Osteocyte (in vitro differentiated cells): ENCODE measurements around the gene PRMT7. TPM values are rescaled to one million over a fixed set of nuclear protein-coding genes. Genes with fewer than 3 reads are reported as not detected.

ENCODE experiments used
- DNase-seq: peaks from one replicate; pipeline ENCODE4 v3.0.0; 2021; ENCODE audit warnings: mixed read lengths; ENCODE audit not compliant: unreplicated experiment; ENCODE audit errors: extremely low spot score
- H3K27ac Mint-ChIP-seq: one replicate; pipeline ENCODE4 v1.8.0; 2021; ENCODE audit warnings: mild to moderate bottlenecking, mixed read lengths; ENCODE audit not compliant: unreplicated experiment
- H3K27me3 Mint-ChIP-seq: one replicate; pipeline ENCODE4 v1.8.0; 2021; ENCODE audit warnings: mixed read lengths; ENCODE audit not compliant: unreplicated experiment
- H3K36me3 Mint-ChIP-seq: one replicate; pipeline ENCODE4 v1.8.0; 2021; ENCODE audit warnings: mixed read lengths; ENCODE audit not compliant: unreplicated experiment
- H3K4me1 Mint-ChIP-seq: one replicate; pipeline ENCODE4 v1.8.0; 2021; ENCODE audit warnings: mixed read lengths; ENCODE audit not compliant: unreplicated experiment
- H3K4me3 Mint-ChIP-seq: one replicate; pipeline ENCODE4 v1.8.0; 2021; ENCODE audit warnings: mild to moderate bottlenecking, moderate library complexity, mixed read lengths; ENCODE audit not compliant: unreplicated experiment
- H3K9me3 Mint-ChIP-seq: one replicate; pipeline ENCODE4 v1.8.0; 2021; ENCODE audit warnings: mixed read lengths; ENCODE audit not compliant: unreplicated experiment
- total RNA-seq: library from RNA; stranded (reverse); gene quantifications from 2 replicates; pipeline ENCODE4 v1.2.1, GENCODE V29; 2021
- TF ChIP-seq, protein P1 (sequence below): fragments of 200-600 bp; sonication (generic); IDR thresholded peaks from 2 replicates; pipeline ENCODE4 v1.5.0; 2021; ENCODE audit warnings: antibody characterized with exemption, mild to moderate bottlenecking, moderate library complexity

The PRMT7 gene
- total RNA-seq, 1 donor from 2014 or later = 38.4 TPM

- H3K36me3 Mint-ChIP-seq = peaks cover 45% of the 10 kb centered on the region
- no peak for DNase-seq
- H3K9me3 Mint-ChIP-seq = no peaks in the 10 kb centered on the region
- TF ChIP-seq, protein P1, sequence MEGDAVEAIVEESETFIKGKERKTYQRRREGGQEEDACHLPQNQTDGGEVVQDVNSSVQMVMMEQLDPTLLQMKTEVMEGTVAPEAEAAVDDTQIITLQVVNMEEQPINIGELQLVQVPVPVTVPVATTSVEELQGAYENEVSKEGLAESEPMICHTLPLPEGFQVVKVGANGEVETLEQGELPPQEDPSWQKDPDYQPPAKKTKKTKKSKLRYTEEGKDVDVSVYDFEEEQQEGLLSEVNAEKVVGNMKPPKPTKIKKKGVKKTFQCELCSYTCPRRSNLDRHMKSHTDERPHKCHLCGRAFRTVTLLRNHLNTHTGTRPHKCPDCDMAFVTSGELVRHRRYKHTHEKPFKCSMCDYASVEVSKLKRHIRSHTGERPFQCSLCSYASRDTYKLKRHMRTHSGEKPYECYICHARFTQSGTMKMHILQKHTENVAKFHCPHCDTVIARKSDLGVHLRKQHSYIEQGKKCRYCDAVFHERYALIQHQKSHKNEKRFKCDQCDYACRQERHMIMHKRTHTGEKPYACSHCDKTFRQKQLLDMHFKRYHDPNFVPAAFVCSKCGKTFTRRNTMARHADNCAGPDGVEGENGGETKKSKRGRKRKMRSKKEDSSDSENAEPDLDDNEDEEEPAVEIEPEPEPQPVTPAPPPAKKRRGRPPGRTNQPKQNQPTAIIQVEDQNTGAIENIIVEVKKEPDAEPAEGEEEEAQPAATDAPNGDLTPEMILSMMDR = no peak
- no peaks in the 10 kb centered on the region for H3K27me3 Mint-ChIP-seq
- H3K27ac Mint-ChIP-seq = peak overlapping the region; percentile 15
- peaks cover 20% of the 10 kb centered on the region for H3K4me1 Mint-ChIP-seq
- H3K4me3 Mint-ChIP-seq = no peak overlapping the region
These were observed 26.8 kb upstream of the PRMT7 start for GRCh38 chr16:68283801-68284598.

DNA sequence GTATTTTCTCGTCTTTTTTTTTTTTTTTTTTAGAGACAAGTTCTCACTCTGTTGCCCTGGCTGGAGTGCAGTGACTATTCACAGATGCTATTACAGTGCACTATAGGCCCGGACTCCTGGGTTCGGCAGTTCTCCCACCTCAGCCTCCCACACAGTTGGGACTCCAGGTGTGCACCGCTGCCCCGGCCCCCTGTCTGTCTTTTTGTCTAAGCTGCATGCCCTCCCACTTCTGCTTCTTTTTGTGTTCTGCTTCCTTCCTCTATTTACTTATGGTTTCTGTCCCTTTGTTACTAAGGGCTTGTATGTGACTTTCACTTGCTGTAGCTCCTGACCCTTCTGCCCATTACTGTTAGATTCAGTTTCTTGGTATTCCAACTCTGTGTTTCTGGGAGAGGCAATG is 26.0 kb upstream of the PRMT7 start:
- Mint-ChIP-seq H3K27ac (no peak overlapping the region), H3K9me3 (no peaks in the 10 kb centered on the region)
- TF ChIP-seq, protein P1 = no peak

DNA sequence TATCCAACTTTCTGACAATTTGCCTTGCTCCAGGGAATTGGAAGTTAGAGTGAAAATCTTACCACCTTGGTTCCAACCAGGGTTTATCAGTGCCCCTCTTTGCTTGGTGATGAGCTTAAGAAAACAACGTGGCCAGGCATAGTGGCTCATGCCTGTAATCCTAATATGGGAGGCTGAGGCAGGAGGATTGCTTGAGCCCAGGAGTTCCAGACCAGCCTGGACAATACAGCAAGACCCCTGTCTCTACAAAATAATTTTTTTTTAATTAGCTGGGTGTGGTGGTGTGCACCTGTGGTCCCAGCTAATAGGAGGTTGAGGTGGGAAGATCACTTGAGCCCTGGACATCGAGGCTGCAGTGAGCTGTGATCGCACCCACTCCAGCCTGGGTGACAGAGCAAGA is 25.1 kb upstream of the PRMT7 start:
- H3K9me3 Mint-ChIP-seq = no peaks in the 10 kb centered on the region
- TF ChIP-seq, protein P1 = no peak
- DNase-seq = no peak

More for the DNA sequence above, 26.0 kb upstream of the PRMT7 start:
- no peaks in the 10 kb centered on the region for H3K27me3 Mint-ChIP-seq
- H3K4me3 Mint-ChIP-seq = no peak overlapping the region
- peaks cover 28% of the 10 kb centered on the region for H3K4me1 Mint-ChIP-seq
- DNase-seq = no peak
- H3K36me3 Mint-ChIP-seq = peaks cover 40% of the 10 kb centered on the region

GRCh38 chr16:68286153-68287074 is 24.4 kb upstream of the PRMT7 start:
- no peak for DNase-seq
- Mint-ChIP-seq H3K27me3 (no peaks in the 10 kb centered on the region), H3K36me3 (peaks cover 35% of the 10 kb centered on the region), H3K9me3 (no peaks in the 10 kb centered on the region), H3K4me3 (no peak overlapping the region), H3K4me1 (peaks cover 41% of the 10 kb centered on the region), H3K27ac (no peak overlapping the region)
- TF ChIP-seq, protein P1 = no peak

More for the DNA sequence above, 25.1 kb upstream of the PRMT7 start:
- Mint-ChIP-seq H3K4me1 (peaks cover 37% of the 10 kb centered on the region), H3K27ac (no peak overlapping the region), H3K4me3 (no peak overlapping the region), H3K36me3 (peaks cover 39% of the 10 kb centered on the region), H3K27me3 (no peaks in the 10 kb centered on the region)
